ENCODE results near the gene NFATC2.
"Not testable (repeated sequence)": the region's sequence is repeated elsewhere in the genome, so short reads cannot be mapped to it uniquely, and the experiment has no call there.

Gene NFATC2

GRCh38 chr20:51542571-51543421 lies at the start of gene NFATC2:
TSS of gene NFATC2 (minus strand) at chr20:51542719. CDS start at chr20:51542499, 220 bp downstream.
- peak; percentile 71 for DNase-seq

DNA sequence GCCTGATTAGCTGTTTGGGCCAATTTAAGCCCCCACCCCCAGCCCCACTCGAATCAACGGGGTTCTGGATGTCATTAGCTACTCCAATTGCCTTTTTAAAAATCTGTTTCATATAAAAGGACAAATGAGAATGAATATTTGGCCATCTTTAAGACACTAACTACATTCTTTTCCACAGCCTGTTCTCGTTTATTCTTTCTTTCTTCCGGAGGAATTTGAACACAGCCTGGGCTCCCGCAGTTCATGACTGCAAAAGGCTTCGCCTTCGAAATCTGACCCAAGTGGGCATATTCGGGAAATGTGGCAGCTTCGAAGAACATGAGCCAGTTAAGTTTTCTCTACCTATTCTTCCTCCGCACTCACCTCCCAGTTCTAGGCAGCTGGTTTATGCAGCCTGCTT lies 49.4 kb upstream of the NFATC2 start:
- DNase-seq = no peak

- no peak for DNase-seq
These were observed 46.2 kb upstream of the NFATC2 start for GRCh38 chr20:51588762-51589161.

- no peak for DNase-seq
These were observed 44.6 kb upstream of the NFATC2 start for GRCh38 chr20:51587145-51587544.

DNA sequence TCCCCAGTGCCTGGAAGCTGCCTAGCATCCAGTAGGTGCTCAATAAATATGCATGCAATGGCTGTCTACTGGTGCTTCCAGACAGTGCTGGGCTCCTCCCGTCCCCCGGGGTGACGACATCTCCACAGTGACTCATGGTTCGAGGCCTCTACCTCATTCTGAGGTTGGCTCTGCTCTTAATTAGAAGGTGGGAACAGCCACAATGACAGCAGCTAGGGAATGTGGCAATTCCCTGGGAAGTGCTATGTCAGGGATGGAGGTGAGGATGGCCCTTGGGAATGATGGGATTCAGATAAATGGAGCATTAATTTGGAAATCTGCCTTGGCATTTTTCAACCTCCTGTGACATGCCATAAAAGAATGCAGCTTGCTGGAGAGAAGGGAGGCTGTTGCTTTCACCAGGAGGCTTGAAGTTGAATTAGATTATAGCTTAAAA lies 43.5 kb upstream of the NFATC2 start:
- DNase-seq = no peak

- no peak for DNase-seq
These were observed 42.6 kb upstream of the NFATC2 start for GRCh38 chr20:51585148-51585547.

- DNase-seq = no peak
These were observed 42.2 kb upstream of the NFATC2 start for GRCh38 chr20:51584737-51585136.

GRCh38 chr20:51584116-51584515 lies 41.6 kb upstream of the NFATC2 start:
- no peak for DNase-seq

DNA sequence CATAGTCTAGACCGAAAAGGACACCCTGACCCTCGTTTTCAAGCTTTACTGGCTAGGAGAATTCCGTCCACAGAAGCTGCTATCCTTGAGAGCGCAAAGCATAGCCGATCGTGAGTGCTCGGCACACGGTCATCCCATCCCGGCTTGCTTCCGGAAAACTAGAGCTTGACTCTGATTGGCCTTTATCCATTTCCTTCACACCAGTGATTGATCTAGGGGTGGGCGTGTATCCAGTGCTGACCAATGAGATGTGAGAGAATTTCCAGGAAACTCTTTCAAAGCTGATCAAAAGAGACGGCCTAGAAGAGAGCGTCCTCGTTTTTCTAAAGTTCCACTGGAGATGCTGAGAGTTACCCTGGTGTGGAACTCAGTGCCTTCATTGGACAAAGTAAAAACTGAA lies 41.0 kb upstream of the NFATC2 start:
- DNase-seq = no peak

DNA sequence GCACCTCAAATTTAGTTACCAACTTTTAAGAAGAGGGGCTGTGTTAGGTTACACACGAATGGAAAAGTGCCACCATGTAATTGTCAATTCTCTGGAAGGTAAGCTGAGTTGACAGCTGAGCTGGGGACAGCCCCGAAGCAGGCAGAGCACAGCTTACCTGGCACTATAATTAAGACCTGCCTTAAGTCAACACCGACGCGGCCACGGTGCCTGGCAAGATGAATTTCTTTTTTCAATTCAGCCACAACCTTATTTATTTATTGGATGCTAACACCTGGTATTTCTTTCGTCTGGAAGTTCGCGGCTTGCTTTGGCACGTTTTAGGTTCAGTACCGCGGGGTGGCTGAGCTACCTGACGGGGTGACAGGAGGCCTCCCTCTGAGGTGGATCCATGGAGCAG lies 40.6 kb upstream of the NFATC2 start:
- DNase-seq = no peak

DNA sequence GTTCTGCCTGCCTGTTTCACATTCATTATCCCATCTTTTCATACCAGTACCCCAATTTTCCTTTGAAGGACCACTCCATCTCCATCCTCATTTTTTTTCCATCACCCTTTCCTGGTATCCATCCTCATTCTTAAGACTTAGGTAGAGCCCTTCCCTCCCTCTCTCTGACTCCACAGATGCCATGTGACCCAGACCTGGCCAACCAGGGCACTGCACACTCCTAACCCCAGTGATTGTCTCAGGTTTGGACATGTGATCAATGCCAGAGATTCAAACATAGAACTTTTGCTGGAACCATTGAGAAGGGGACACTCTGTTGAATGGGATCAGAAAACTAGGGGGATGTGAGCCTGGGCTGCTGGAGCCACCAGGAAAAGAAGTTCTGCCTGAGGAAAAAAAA lies 39.1 kb upstream of the NFATC2 start:
- DNase-seq = no peak

DNA sequence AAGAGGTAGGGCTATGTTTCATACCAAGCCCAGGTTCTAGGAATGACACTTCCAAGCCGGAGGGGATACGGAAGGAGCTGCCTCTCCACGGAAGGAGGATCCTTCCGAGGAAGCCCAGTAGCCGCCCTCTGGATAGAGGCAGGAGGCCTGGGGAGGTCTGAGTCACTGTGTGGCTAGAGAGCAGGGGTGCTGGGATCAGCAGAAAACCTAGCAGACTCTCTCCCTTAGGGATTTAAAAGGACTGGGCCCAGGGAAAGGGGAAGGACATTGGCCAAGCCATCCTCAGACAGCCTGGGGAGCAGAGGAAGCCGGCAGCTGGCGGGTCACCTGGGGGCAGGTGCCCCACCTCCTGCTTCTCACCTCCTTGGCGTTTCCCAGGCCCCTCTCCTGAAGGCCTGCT lies 36.6 kb upstream of the NFATC2 start:
- no peak for DNase-seq

DNA sequence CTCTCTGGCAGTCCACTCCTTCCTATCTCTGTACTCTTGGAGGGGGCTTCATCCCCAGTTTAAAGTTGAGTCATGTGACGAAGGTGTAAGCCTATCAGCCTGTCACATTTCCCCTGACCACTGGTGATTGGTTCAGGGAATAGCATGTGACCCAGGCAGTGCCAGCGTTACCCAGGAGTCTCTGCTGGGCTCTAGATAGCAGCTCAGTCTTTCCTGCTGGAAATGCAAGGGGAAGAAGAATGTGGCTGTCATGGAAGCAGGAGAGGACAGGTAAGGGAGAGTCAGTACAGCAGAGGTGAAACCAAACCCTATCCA lies 35.6 kb upstream of the NFATC2 start:
- DNase-seq = no peak

DNA sequence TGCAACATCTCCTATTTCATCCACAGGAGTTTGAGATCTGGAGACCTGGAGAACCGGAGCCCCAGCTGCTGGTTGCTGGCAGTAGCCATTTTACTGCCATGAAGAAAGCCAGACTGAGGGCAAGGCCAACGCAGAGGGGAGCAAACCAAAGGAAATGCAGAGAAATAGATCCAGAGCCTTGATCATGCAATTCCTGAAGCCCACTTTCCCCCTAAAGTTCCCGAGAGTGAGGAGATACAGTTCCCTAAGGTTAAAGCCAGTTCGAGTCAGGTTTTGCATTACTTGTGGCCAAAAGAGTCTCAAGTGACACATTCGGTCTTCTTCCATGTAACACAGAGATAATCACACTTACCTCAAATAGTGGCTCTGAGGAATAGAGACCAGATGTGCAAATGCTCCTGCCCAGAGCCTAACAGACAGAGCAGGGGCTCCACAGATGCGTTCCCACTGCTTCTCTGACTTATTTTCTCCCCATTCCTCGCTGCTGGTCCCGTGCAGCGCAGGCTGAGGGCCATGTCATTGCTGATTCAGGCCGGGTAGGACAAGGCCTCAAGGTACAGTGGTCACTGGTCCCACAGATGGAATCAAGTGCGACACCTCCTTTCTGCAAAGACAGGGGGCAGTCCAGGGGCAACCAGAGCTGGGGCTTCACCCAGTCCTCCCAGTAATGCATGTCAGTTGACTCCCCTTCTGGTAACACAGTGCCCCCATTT lies 35.1 kb upstream of the NFATC2 start:
- no peak for DNase-seq

DNA sequence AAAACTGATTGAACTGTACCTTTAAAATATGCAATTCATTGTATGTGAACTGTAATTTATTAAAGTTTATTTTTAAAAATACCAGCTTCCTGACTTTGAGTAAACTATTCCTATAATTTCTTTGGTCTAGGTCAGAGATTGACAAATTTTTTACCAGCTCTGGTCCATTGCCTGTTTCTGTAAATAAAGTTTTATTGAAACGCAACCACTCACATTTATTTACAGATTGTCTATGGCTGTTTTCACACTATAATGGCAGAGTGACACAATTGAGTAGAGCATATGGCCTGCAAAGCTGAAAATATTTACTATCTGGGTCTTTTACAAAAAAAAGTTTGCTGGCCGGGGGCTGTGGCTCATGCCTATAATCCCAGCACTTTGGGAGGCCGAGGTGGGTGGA lies 33.0 kb upstream of the NFATC2 start:
- no peak for DNase-seq

GRCh38 chr20:51574248-51575033 lies 31.9 kb upstream of the NFATC2 start:
- no peak for DNase-seq

GRCh38 chr20:51573576-51574243 lies 31.2 kb upstream of the NFATC2 start:
- peak; percentile 67 for DNase-seq

DNA sequence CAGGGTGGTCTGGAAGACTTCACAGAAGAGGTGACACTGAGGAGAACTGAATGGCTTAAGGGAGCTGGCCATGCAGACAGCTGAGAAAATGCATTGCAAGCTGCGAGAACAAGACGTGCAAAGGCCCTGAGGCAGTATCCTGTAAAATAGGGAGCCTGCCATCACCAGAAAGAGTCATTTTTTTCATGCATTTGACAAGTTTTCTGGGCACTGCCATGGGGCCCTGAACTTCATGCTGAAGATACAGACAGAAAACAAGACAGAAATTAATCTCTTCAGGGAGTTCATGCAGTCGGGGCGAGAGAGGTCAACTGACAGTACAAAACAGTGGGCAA lies 28.9 kb upstream of the NFATC2 start:
- no peak for DNase-seq

DNA sequence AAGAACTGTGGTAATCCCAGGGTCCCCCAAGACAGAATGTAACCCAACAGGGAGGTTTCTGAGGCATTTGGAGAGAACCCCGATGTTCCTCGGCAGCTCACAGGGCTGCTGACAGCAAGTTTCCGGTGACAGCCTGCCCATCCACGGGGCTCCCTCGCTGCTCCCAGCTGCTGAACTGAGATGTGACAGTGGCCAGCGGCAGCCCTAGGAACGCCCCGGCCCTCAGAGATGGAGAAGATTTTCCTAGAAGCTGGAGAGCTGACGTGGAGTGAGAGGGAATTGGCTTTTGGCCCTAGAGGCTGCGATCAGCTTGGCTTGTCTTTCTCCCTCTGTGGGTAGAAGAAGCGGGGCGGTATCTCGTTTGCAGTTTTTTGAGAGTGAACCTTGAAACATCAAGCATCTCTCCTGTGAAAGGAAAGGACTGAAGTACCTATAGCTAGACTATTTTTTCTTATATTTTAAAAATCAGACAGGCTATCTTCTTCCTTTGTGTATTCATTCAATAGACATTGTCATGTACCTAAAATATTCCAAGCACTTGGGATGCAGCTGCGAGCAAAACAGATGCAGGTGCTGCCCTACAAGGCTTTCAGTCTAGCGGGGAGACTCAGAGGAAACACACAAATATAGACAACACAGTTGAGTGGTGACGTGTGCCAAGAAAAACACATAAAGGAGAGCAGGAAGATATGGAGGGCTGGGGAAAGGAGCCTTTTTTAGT lies 28.4 kb upstream of the NFATC2 start:
- peak; percentile 90 for DNase-seq

GRCh38 chr20:51569815-51570738 lies 27.6 kb upstream of the NFATC2 start:
- peak; percentile 82 for DNase-seq

- not testable (repeated sequence) for DNase-seq
These were observed 26.0 kb upstream of the NFATC2 start for GRCh38 chr20:51568533-51568932.

All from femur (tissue), 1 donor.